SK-N-SH treated with all-trans-retinoic acid at 6 μM for 48 hours (cell line): ENCODE results near the gene YWHAB.
"Not testable (repeated sequence)": the region's sequence is repeated elsewhere in the genome, so short reads cannot be mapped to it uniquely, and the experiment has no call there.

Experiments used
- ATAC-seq: fragments of 200-7000 bp; cut with Tn5 transposase; 3 replicates; pipeline ENCODE4 v1.9.1; 2020; ENCODE audit warnings: mild to moderate bottlenecking, moderate library complexity
- ARNTL ChIP-seq: fragments of 450-650 bp; formaldehyde crosslinking; IDR thresholded peaks from 2 replicates; pipeline ENCODE4 v1.5.0; 2020; ENCODE audit warnings: low read depth, mild to moderate bottlenecking, moderate library complexity, borderline replicate concordance
- BACH2 ChIP-seq: fragments of 250-450 bp; sonication (Bioruptor Pico); IDR thresholded peaks from 2 replicates; pipeline ENCODE4 v1.9.0; 2021; ENCODE audit warnings: mild to moderate bottlenecking, borderline replicate concordance
- CSDC2 ChIP-seq: fragments of 250-450 bp; sonication (Bioruptor Pico); IDR thresholded peaks from 2 replicates; pipeline ENCODE4 v1.5.0; 2020; ENCODE audit warnings: mild to moderate bottlenecking, moderate library complexity
- ESRRG ChIP-seq: fragments of 250-450 bp; sonication (Bioruptor Pico); IDR thresholded peaks from 2 replicates; pipeline ENCODE4 v1.6.1; 2021; ENCODE audit warnings: mild to moderate bottlenecking
- GLIS3 ChIP-seq: fragments of 250-450 bp; sonication (Bioruptor Pico); IDR thresholded peaks from 2 replicates; pipeline ENCODE4 v1.5.0; 2020; ENCODE audit warnings: mild to moderate bottlenecking, moderate library complexity
- ISL1 ChIP-seq: fragments of 250-450 bp; sonication (Bioruptor Pico); IDR thresholded peaks from 2 replicates; pipeline ENCODE4 v2.1.2; 2022; ENCODE audit warnings: mild to moderate bottlenecking, moderate library complexity
- OSR1 ChIP-seq: fragments of 250-450 bp; sonication (Bioruptor Pico); IDR thresholded peaks from 2 replicates; pipeline ENCODE4 v1.8.0; 2022; ENCODE audit warnings: moderate library complexity, mild to moderate bottlenecking, inconsistent platforms
- PPARA ChIP-seq: fragments of 250-450 bp; sonication (Bioruptor Pico); IDR thresholded peaks from 2 replicates; pipeline ENCODE4 v1.5.0; 2020; ENCODE audit warnings: mild to moderate bottlenecking, borderline replicate concordance
- RARB ChIP-seq: fragments of 250-450 bp; sonication (Bioruptor Pico); IDR thresholded peaks from 2 replicates; pipeline ENCODE4 v1.8.0; 2021; ENCODE audit warnings: mild to moderate bottlenecking, moderate library complexity
- TOX ChIP-seq: fragments of 250-450 bp; sonication (Bioruptor Pico); IDR thresholded peaks from 2 replicates; pipeline ENCODE4 v1.8.0; 2021; ENCODE audit warnings: mild to moderate bottlenecking, moderate library complexity, borderline replicate concordance
- ZC3H10 ChIP-seq: fragments of 250-450 bp; sonication (Bioruptor Pico); IDR thresholded peaks from 2 replicates; pipeline ENCODE4 v1.5.1; 2021; ENCODE audit warnings: mild to moderate bottlenecking, moderate library complexity
- ZFP3 ChIP-seq: fragments of 250-450 bp; sonication (Bioruptor Pico); IDR thresholded peaks from 2 replicates; pipeline ENCODE4 v1.5.0; 2020; ENCODE audit warnings: mild to moderate bottlenecking, moderate library complexity
- ZFP30 ChIP-seq: fragments of 450-650 bp; formaldehyde crosslinking; IDR thresholded peaks from 2 replicates; pipeline ENCODE4 v1.5.0; 2022; ENCODE audit warnings: mild to moderate bottlenecking, moderate library complexity
- ZNF565 ChIP-seq: fragments of 450-650 bp; formaldehyde crosslinking; conservative IDR thresholded peaks from 2 replicates; pipeline ENCODE4 v1.5.0; 2020; ENCODE audit warnings: low read depth, mild to moderate bottlenecking, moderate library complexity
- ZNF8 ChIP-seq: fragments of 450-650 bp; formaldehyde crosslinking; IDR thresholded peaks from 2 replicates; pipeline ENCODE4 v1.5.0; 2020; ENCODE audit warnings: mild to moderate bottlenecking, moderate library complexity
- TF ChIP-seq, protein P1 (sequence below): fragments of 250-450 bp; sonication (Bioruptor Pico); IDR thresholded peaks from 2 replicates; pipeline ENCODE4 v1.5.0; 2020; ENCODE audit warnings: mild to moderate bottlenecking, moderate library complexity
- TF ChIP-seq, protein P2 (sequence below): fragments of 250-450 bp; sonication (Bioruptor Pico); IDR thresholded peaks from 2 replicates; pipeline ENCODE4 v1.8.0; 2021; ENCODE audit warnings: low read depth, mild to moderate bottlenecking, moderate library complexity, borderline replicate concordance
- TF ChIP-seq, protein P3 (sequence below): fragments of 250-450 bp; sonication (Bioruptor Pico); IDR thresholded peaks from 2 replicates; pipeline ENCODE4 v1.5.1; 2020; ENCODE audit warnings: low read depth, mild to moderate bottlenecking, moderate library complexity
- TF ChIP-seq, protein P4 (sequence below): fragments of 250-450 bp; sonication (Bioruptor Pico); IDR thresholded peaks from 2 replicates; pipeline ENCODE4 v1.8.0; 2020; ENCODE audit warnings: mild to moderate bottlenecking, moderate library complexity, borderline replicate concordance
- TF ChIP-seq, protein P5 (sequence below): fragments of 250-450 bp; sonication (Bioruptor Pico); IDR thresholded peaks from 2 replicates; pipeline ENCODE4 v1.5.1; 2021; ENCODE audit warnings: mild to moderate bottlenecking, moderate library complexity

Gene YWHAB

DNA sequence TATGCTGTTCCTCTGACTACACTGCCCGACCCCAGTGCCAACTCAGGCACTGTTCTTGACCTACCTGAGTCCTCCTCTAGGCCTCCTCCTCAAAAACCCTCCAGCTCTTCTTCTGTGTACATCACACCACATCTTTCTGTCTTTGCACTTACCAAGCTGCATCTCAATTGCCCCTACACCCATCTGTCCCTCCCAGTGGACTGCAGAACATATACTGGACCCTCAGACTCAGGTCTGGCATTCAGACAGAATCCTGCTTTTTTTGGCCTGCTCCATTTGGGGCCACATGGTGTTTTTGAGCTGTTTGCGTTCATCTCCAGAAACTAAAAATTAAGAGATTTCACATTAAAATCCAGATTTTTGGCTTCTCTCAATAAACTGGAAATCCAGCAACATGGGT lies 23.2 kb upstream of the YWHAB start:
- TF ChIP-seq ZC3H10 (CRISPR knock-in tag) (no peak), ZFP3 (CRISPR knock-in tag) (no peak), GLIS3 (CRISPR knock-in tag) (no peak), BACH2 (CRISPR knock-in tag) (no peak), ESRRG (no peak), ISL1 (no peak), ZFP30 (CRISPR knock-in tag) (no peak), ZNF565 (CRISPR knock-in tag) (no peak), RARB (CRISPR knock-in tag) (no peak), TOX (CRISPR knock-in tag) (no peak), CSDC2 (no peak), ZNF8 (CRISPR knock-in tag) (no peak), OSR1 (no peak), PPARA (CRISPR knock-in tag) (no peak), ARNTL (no peak)
- TF ChIP-seq, protein P1, sequence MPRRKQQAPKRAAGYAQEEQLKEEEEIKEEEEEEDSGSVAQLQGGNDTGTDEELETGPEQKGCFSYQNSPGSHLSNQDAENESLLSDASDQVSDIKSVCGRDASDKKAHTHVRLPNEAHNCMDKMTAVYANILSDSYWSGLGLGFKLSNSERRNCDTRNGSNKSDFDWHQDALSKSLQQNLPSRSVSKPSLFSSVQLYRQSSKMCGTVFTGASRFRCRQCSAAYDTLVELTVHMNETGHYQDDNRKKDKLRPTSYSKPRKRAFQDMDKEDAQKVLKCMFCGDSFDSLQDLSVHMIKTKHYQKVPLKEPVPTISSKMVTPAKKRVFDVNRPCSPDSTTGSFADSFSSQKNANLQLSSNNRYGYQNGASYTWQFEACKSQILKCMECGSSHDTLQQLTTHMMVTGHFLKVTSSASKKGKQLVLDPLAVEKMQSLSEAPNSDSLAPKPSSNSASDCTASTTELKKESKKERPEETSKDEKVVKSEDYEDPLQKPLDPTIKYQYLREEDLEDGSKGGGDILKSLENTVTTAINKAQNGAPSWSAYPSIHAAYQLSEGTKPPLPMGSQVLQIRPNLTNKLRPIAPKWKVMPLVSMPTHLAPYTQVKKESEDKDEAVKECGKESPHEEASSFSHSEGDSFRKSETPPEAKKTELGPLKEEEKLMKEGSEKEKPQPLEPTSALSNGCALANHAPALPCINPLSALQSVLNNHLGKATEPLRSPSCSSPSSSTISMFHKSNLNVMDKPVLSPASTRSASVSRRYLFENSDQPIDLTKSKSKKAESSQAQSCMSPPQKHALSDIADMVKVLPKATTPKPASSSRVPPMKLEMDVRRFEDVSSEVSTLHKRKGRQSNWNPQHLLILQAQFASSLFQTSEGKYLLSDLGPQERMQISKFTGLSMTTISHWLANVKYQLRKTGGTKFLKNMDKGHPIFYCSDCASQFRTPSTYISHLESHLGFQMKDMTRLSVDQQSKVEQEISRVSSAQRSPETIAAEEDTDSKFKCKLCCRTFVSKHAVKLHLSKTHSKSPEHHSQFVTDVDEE (CRISPR knock-in tag): no peak
- TF ChIP-seq, protein P2, sequence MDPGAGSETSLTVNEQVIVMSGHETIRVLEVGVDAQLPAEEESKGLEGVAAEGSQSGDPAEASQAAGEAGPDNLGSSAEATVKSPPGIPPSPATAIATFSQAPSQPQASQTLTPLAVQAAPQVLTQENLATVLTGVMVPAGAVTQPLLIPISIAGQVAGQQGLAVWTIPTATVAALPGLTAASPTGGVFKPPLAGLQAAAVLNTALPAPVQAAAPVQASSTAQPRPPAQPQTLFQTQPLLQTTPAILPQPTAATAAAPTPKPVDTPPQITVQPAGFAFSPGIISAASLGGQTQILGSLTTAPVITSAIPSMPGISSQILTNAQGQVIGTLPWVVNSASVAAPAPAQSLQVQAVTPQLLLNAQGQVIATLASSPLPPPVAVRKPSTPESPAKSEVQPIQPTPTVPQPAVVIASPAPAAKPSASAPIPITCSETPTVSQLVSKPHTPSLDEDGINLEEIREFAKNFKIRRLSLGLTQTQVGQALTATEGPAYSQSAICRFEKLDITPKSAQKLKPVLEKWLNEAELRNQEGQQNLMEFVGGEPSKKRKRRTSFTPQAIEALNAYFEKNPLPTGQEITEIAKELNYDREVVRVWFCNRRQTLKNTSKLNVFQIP: no peak
- TF ChIP-seq, protein P3, sequence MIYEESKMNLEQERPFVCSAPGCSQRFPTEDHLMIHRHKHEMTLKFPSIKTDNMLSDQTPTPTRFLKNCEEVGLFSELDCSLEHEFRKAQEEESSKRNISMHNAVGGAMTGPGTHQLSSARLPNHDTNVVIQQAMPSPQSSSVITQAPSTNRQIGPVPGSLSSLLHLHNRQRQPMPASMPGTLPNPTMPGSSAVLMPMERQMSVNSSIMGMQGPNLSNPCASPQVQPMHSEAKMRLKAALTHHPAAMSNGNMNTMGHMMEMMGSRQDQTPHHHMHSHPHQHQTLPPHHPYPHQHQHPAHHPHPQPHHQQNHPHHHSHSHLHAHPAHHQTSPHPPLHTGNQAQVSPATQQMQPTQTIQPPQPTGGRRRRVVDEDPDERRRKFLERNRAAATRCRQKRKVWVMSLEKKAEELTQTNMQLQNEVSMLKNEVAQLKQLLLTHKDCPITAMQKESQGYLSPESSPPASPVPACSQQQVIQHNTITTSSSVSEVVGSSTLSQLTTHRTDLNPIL: no peak
- TF ChIP-seq, protein P4, sequence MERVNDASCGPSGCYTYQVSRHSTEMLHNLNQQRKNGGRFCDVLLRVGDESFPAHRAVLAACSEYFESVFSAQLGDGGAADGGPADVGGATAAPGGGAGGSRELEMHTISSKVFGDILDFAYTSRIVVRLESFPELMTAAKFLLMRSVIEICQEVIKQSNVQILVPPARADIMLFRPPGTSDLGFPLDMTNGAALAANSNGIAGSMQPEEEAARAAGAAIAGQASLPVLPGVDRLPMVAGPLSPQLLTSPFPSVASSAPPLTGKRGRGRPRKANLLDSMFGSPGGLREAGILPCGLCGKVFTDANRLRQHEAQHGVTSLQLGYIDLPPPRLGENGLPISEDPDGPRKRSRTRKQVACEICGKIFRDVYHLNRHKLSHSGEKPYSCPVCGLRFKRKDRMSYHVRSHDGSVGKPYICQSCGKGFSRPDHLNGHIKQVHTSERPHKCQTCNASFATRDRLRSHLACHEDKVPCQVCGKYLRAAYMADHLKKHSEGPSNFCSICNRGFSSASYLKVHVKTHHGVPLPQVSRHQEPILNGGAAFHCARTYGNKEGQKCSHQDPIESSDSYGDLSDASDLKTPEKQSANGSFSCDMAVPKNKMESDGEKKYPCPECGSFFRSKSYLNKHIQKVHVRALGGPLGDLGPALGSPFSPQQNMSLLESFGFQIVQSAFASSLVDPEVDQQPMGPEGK (CRISPR knock-in tag): no peak
- no peak for ATAC-seq

DNA sequence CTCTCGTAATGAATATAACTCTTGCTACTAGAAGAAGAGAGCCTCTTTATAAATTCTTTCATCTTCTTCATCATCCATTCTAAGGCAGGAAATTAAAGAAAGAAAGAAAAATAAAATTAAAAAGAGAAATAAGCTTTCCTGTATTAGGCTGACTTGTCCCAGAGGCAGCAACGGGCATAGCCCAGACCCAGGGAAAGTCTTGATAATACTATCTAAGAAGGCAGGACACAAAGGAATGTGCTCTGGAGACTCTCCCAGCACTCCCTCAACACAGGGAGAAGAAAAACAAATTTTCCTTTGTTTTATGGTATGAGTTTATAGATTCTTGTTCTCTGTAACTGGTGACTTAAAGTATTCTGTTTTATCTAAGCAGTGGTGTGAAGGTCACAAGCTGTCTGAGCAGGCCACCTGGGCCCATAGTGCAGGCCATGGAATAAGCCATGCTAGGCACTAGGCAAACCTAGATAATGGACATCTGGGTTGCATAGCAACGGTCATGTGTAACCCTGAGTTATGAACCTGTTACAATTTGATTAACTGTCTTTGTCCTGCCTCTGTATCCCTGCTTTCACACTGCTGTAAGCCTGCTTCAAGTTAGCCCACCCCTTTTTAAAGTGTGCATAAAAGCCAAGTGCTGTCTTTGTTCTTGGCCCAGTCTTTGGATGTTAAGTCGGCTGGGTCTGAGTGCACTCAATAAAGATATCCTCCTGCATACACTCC lies 22.0 kb upstream of the YWHAB start:
- not testable (repeated sequence) for ATAC-seq

DNA sequence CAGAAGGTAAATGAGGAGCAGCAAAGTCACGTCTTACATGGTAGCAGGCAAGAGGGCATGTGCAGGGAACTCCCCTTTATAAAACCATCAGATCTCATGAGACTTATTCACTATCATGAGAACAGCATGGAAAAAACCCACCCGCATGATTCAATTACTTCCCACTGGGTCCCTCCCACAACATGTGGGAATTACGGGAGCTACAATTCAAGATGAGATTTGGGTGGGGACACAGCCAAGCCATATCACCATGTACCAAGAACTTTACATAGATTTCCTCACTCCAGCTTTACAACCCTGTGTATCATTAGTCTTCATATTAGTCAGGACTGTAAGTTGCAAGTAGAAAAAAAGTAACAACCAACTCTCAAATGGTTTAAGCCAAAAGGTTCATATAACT lies 21.0 kb upstream of the YWHAB start:
- not testable (repeated sequence) for ATAC-seq

DNA sequence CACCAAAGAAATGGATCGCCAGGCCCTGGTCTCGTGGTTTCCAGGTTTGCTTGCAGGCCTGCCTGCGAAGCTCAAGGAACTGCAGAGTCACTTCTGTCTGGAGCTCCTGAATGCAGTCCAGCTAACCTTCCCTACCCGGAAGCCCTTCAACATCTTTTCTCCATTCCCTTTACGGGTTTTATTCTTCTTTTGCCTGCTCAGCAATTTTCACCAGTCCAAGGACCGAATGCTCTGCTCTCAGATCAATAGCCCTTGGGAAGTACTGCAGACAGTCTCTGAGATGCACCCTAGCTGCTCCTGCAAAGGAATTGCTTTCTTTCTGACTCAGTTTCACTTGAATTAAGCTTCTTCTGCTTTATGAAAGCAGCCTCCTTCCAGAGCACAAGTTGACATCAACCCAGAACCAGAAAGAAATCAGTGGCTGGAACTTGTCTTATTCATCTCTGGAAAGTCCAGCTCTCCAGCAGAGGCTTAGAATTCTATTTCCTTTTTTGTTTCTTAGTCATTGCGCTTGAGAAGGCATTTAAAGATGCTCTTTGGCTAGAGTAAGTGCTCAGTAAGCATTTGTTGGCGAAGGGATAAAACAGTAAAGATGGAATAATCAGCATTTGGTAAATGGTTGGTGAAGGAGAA lies 18.7 kb upstream of the YWHAB start:
- TF ChIP-seq ZFP3 (CRISPR knock-in tag): no peak
- TF ChIP-seq, protein P5, sequence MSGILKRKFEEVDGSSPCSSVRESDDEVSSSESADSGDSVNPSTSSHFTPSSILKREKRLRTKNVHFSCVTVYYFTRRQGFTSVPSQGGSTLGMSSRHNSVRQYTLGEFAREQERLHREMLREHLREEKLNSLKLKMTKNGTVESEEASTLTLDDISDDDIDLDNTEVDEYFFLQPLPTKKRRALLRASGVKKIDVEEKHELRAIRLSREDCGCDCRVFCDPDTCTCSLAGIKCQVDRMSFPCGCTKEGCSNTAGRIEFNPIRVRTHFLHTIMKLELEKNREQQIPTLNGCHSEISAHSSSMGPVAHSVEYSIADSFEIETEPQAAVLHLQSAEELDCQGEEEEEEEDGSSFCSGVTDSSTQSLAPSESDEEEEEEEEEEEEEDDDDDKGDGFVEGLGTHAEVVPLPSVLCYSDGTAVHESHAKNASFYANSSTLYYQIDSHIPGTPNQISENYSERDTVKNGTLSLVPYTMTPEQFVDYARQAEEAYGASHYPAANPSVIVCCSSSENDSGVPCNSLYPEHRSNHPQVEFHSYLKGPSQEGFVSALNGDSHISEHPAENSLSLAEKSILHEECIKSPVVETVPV: no peak
- no peak for TF ChIP-seq ZNF565 (CRISPR knock-in tag)
- no peak for TF ChIP-seq CSDC2
- no peak for TF ChIP-seq ARNTL
- no peak for TF ChIP-seq OSR1
- no peak for TF ChIP-seq GLIS3 (CRISPR knock-in tag)
- TF ChIP-seq, protein P2: no peak
- no peak for ATAC-seq
